HG03139 (cell line): ENCODE measurements around the gene SLC2A8.

Experiments
- ATAC-seq: cut with Tn5 transposase; IDR thresholded peaks from one replicate; pipeline ENCODE4 v1.9.1; 2021; ENCODE audit not compliant: unreplicated experiment

The SLC2A8 gene

GRCh38 chr9:127396808-127397645 is at the start of gene SLC2A8:
Gene SLC2A8 (plus strand): TSS chr9:127397169. CDS start chr9:127397231, 62 bp downstream.
- ATAC-seq = peak; percentile 92

GRCh38 chr9:127347831-127348776 is 48.9 kb upstream of the SLC2A8 start:
- ATAC-seq = no peak

- ATAC-seq = no peak
Observed at GRCh38 chr9:127349483-127350113, 47.4 kb upstream of the SLC2A8 start.

- no peak for ATAC-seq
Observed at GRCh38 chr9:127351182-127352166, 45.5 kb upstream of the SLC2A8 start.

- no peak for ATAC-seq
Observed at GRCh38 chr9:127353882-127354281, 43.1 kb upstream of the SLC2A8 start.

- ATAC-seq = no peak
Observed at GRCh38 chr9:127356906-127357305, 40.1 kb upstream of the SLC2A8 start.

- ATAC-seq = no peak
Observed at GRCh38 chr9:127358023-127358535, 38.9 kb upstream of the SLC2A8 start.

GRCh38 chr9:127358770-127359169 is 38.2 kb upstream of the SLC2A8 start:
- ATAC-seq = no peak

- ATAC-seq = no peak
Observed at GRCh38 chr9:127360250-127360649, 36.7 kb upstream of the SLC2A8 start.

GRCh38 chr9:127360829-127361228 is 36.1 kb upstream of the SLC2A8 start:
- no peak for ATAC-seq

- ATAC-seq = no peak
Observed at GRCh38 chr9:127361561-127361960, 35.4 kb upstream of the SLC2A8 start.

- ATAC-seq = no peak
Observed at GRCh38 chr9:127362829-127363228, 34.1 kb upstream of the SLC2A8 start.

- no peak for ATAC-seq
Observed at GRCh38 chr9:127365461-127365860, 31.5 kb upstream of the SLC2A8 start.

GRCh38 chr9:127366594-127366993 is 30.4 kb upstream of the SLC2A8 start:
- no peak for ATAC-seq

GRCh38 chr9:127368852-127369402 is 28.0 kb upstream of the SLC2A8 start:
- no peak for ATAC-seq

GRCh38 chr9:127369428-127369827 is 27.5 kb upstream of the SLC2A8 start:
- ATAC-seq = no peak

- ATAC-seq = no peak
Observed at GRCh38 chr9:127370147-127370579, 26.8 kb upstream of the SLC2A8 start.

GRCh38 chr9:127370672-127371648 is 26.0 kb upstream of the SLC2A8 start:
- ATAC-seq = no peak
